ENCODE measurements around the gene SLC25A41. TPM values are rescaled to one million over a fixed set of nuclear protein-coding genes. Genes with fewer than 3 reads are reported as not detected.

SLC25A41 gene
- total and polyA plus RNA-seq, 2 of the 8 experiments (the other 6 are each of a cell fraction or from before 2014, with no cell fraction given) = 0.50 TPM; not detected in 1

DNA sequence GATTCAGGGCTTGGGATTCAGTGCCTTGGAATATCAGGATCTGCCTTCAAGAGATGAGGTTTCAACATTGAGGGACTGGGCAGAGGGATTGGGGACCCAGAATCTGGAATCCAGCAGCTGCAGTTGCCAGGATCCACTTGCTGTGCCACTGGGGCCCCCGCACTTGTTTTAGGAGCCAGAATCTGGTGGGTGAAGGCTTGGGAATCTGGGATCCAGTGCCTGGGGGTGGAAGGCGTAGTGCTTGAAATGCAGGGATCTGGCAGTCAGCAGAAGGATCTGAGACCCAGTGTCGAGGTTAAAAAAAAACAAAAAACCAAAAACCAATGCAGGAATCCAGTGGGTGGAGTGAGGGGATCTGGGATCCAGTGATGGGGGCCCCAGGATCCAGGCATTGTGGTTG is 7.3 kb upstream of the SLC25A41 start:
- FAIRE-seq (no peak), DNase-seq (ENCODE audit: low read depth in 1 of 2, low spot score in 2 of 2) (no peak)
- Histone ChIP-seq H3K9ac (replicated peaks in 1 of 4; ENCODE audit: extremely low read depth in 1 of 4, low read depth in 3 of 4, low read length in 3 of 4) (no peak overlapping the region), H3K23ac (ENCODE audit: insufficient read length) (no peak overlapping the region), H2BK5ac (ENCODE audit: low read depth, low read length) (no peak overlapping the region), H4K20me1 (replicated peaks in 1 of 2; ENCODE audit: control insufficient read depth in 1 of 2, insufficient read depth in 2 of 2, low read length in 2 of 2) (no peaks in the 10 kb centered on the region), H3K27ac (ENCODE audit: low read depth, low read length) (no peak overlapping the region), H3K14ac (ENCODE audit: insufficient read length) (no peak overlapping the region), H4K8ac (ENCODE audit: extremely low read depth, insufficient read depth, low read length) (no peak overlapping the region), H3K4ac (replicated peaks; ENCODE audit: insufficient read length, low read depth, low read length) (no peak overlapping the region), H3K4me2 (ENCODE audit: insufficient read depth in 1 of 2, low read depth in 2 of 2, low read length in 2 of 2) (no peak overlapping the region), H3K27me3 (replicated peaks in 1 of 4; ENCODE audit: control insufficient read depth in 3 of 4, extremely low read depth in 1 of 4, insufficient read depth in 3 of 4, low read length in 3 of 4) (no peaks in the 10 kb centered on the region), H3K9me3 (ENCODE audit: insufficient read depth in 2 of 2, low read depth in 1 of 2, low read length in 1 of 2) (no peaks in the 10 kb centered on the region), H3K56ac (replicated peaks; ENCODE audit: insufficient read length, low read depth, low read length) (no peak overlapping the region), H2BK15ac (ENCODE audit: low read length) (no peak overlapping the region), H3K36me3 (ENCODE audit: control insufficient read depth in 2 of 4, insufficient read depth in 4 of 4, low read length in 3 of 4) (no peaks in the 10 kb centered on the region), H2BK12ac (ENCODE audit: low read depth, low read length) (no peak overlapping the region), H4K5ac (ENCODE audit: insufficient read length, low read depth, low read length) (no peak overlapping the region), H2BK120ac (replicated peaks; ENCODE audit: low read depth, low read length) (no peak overlapping the region), H3K79me2 (ENCODE audit: control insufficient read depth in 1 of 2, insufficient read depth in 2 of 2, low read length in 2 of 2) (no peaks in the 10 kb centered on the region), H3K18ac (ENCODE audit: extremely low read depth, low read length) (no peak overlapping the region), H3K23me2 (ENCODE audit: low read depth, low read length) (no peaks in the 10 kb centered on the region), H2BK20ac (ENCODE audit: low read length) (no peak overlapping the region), H2AK5ac (ENCODE audit: low read depth, low read length) (no peak overlapping the region), H4K91ac (replicated peaks; ENCODE audit: insufficient read length, low read length) (no peak overlapping the region), H3K79me1 (ENCODE audit: low read depth, low read length) (no peaks in the 10 kb centered on the region), H2AFZ (ENCODE audit: low read length) (no peak overlapping the region), H3K4me3 (ENCODE audit: extremely low read depth in 1 of 4, insufficient read depth in 2 of 4, low read depth in 3 of 4, low read length in 4 of 4) (no peak overlapping the region), H3K4me1 (replicated peaks in 1 of 4; ENCODE audit: control insufficient read depth in 3 of 4, insufficient read depth in 4 of 4, low read length in 3 of 4) (no peaks in the 10 kb centered on the region)
- CTCF ChIA-PET (ENCODE audit: partially characterized antibody) = no interaction called here
- WGBS, 2 experiments (ENCODE audit: extremely low coverage in 1 of 2, insufficient coverage in 1 of 2, insufficient read length in 1 of 2, insufficient replicate concordance in 2 of 2, low coverage in 1 of 2, low lambda C conversion rate in 2 of 2, missing lambda C conversion rate in 1 of 2) = 88% methylated on average over 3 of the region's 3 CpGs; no CpG with 5 or more reads in 1 of the 2 experiments
- POLR2A ChIA-PET (ENCODE audit: partially characterized antibody) = interaction anchor here (1.8 kb wide), 1 partner anchor 15 kb away, joined by 3 read pairs; no protein-coding TSS in a partner anchor
- TF ChIP-seq SAP30 (IDR thresholded peaks at IDR 0.05; ENCODE audit: insufficient read depth, insufficient replicate concordance, low read length) (no peak), SP1 (IDR thresholded peaks at IDR 0.05; ENCODE audit: low read depth, low read length) (no peak), TAF1 (IDR thresholded peaks at IDR 0.05; ENCODE audit: low read depth, low read length) (no peak), CBX8 (IDR thresholded peaks at IDR 0.05; ENCODE audit: borderline replicate concordance, low read depth, low read length) (no peak), SP4 (IDR thresholded peaks at IDR 0.05; ENCODE audit: low read length) (no peak), GABPA (IDR thresholded peaks at IDR 0.05; ENCODE audit: borderline replicate concordance, insufficient read depth, low read length) (no peak), CREB1 (IDR thresholded peaks at IDR 0.05) (no peak), NRF1 (IDR thresholded peaks at IDR 0.05; ENCODE audit: low read depth, low read length) (no peak), JUND (IDR thresholded peaks at IDR 0.05; ENCODE audit: low read length) (no peak), FOSL1 (IDR thresholded peaks at IDR 0.05; ENCODE audit: insufficient read depth, low read depth, low read length) (no peak), CHD1 (IDR thresholded peaks at IDR 0.05; ENCODE audit: low read depth, low read length) (no peak), PHF8 (conservative IDR thresholded peaks at IDR 0.05; ENCODE audit: low read depth, low read length) (no peak), ZNF274 (IDR thresholded peaks at IDR 0.05; ENCODE audit: borderline replicate concordance, extremely low read depth, low read length) (no peak)

All from H1 (cell line).